ENCODE measurements around the gene DAGLA. TPM values are rescaled to one million over a fixed set of nuclear protein-coding genes. Genes with fewer than 3 reads are reported as not detected.
A peak's percentile ranks its signal among the peaks of the same experiment; 100 is the strongest.

Gene DAGLA
- total and polyA plus RNA-seq, 7 donors = 0.57 to 5.1 (median 2.1) TPM

GRCh38 chr11:61747192-61747966, 67.2 kb downstream of the DAGLA start:
- intact Hi-C loops (cut with DNase I) = loop anchor here in 1 of 2 donors (2.0 kb wide), 1 partner anchor 361 kb away; no protein-coding TSS in a partner anchor
- peaks cover 0 to 10% of the 10 kb centered on the region in 2 donors for H3K36me3 ChIP-seq (ENCODE audit: insufficient read depth in 1 of 2, low read depth in 1 of 2)
- TF ChIP-seq CTCF (IDR thresholded peaks at IDR 0.05) = peak; percentile 82
- no peak overlapping the region for H3K4me3 ChIP-seq
- H3K27ac ChIP-seq = no peak overlapping the region
- no peaks in the 10 kb centered on the region for H3K9me3 ChIP-seq
- peaks cover 6% of the 10 kb centered on the region for H3K4me1 ChIP-seq
- peaks cover 0 to 5% (median 0%) of the 10 kb centered on the region in 3 donors for H3K27me3 ChIP-seq (ENCODE audit: insufficient read depth in 3 of 3, low read length in 2 of 3)
- peak; percentile 84 to 89 for DNase-seq
- peak; percentile 89 to 95 (median 90) for ATAC-seq
- 55 to 77% (median 59%) methylated on average over 19 of the region's 19 CpGs for WGBS, 3 donors

DNA sequence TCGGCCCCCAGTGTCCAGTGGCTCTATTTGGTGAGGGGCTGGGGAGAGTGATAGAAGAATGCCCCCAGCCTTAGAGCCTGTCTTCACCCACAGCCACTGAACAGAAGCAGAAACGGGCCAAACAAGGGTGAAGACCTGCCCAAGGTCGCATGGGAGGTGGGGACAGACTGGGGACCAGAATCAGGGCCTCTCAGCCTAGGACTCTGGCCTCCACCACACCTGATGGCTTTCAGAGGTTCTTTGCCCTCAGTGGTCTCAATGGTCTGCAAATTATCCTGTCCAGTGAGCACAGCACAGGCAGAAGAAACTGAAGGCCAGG, 67.7 kb downstream of the DAGLA start:
- ATAC-seq (no peak), DNase-seq (no peak)
- Histone ChIP-seq H3K27ac (no peak overlapping the region), H3K27me3 (ENCODE audit: insufficient read depth in 3 of 3, low read length in 2 of 3) (peaks cover 0 to 8% (median 2%) of the 10 kb centered on the region in 3 donors), H3K36me3 (ENCODE audit: insufficient read depth in 1 of 2, low read depth in 1 of 2) (peaks cover 0 to 9% of the 10 kb centered on the region in 2 donors), H3K9me3 (no peaks in the 10 kb centered on the region), H3K4me1 (peaks cover 6% of the 10 kb centered on the region), H3K4me3 (no peak overlapping the region)
- no peak for TF ChIP-seq CTCF (IDR thresholded peaks at IDR 0.05)
- intact Hi-C loops (cut with DNase I) = loop anchor here in 1 of 2 donors (2.0 kb wide), 1 partner anchor 361 kb away; no protein-coding TSS in a partner anchor
- WGBS, 3 donors = 35 to 68% (median 40%) methylated on average over 3 of the region's 3 CpGs

DNA sequence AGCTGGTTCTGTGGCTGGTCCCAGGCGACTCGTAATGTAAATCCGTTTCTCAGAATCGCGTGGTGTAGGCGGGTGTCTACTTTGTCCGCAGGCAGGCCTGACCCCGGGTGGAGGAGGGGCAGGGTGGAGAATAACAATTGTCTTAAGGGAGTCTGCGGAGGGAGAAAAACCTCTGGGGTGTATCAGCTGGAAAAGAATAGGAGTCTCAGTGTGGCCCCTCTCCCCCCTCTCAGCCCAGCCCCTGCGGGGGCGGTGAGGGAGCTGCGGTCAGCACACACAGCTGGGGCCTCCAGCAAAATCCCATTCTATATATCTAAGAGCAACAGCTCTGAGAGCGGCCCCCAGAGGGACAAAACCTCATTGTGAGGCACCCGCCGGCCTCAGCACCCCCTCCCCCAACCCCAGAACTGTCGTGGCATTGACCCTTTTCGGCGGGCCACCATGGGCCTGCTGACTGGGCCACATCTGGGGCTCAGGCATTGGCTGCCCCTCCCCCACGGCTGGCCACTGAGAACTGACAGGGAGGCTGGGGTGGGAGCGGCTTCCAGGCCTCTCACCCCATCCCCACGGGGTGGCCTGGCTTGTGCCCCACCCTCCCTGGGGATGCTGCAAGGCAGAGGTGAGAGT, 69.5 kb downstream of the DAGLA start:
- Histone ChIP-seq H3K9me3 (no peaks in the 10 kb centered on the region), H3K4me3 (no peak overlapping the region), H3K36me3 (ENCODE audit: insufficient read depth in 1 of 2, low read depth in 1 of 2) (no peaks in the 10 kb centered on the region), H3K4me1 (peaks cover 6% of the 10 kb centered on the region), H3K27ac (no peak overlapping the region), H3K27me3 (ENCODE audit: insufficient read depth in 3 of 3, low read length in 2 of 3) (peaks cover 0 to 9% (median 2%) of the 10 kb centered on the region in 3 donors)
- 63 to 69% (median 65%) methylated on average over 19 to 21 of the region's 21 CpGs for WGBS, 3 donors
- DNase-seq = no peak
- no peak for ATAC-seq
- no peak for TF ChIP-seq CTCF (IDR thresholded peaks at IDR 0.05)
- intact Hi-C loops (cut with DNase I) = no loop called here

DNA sequence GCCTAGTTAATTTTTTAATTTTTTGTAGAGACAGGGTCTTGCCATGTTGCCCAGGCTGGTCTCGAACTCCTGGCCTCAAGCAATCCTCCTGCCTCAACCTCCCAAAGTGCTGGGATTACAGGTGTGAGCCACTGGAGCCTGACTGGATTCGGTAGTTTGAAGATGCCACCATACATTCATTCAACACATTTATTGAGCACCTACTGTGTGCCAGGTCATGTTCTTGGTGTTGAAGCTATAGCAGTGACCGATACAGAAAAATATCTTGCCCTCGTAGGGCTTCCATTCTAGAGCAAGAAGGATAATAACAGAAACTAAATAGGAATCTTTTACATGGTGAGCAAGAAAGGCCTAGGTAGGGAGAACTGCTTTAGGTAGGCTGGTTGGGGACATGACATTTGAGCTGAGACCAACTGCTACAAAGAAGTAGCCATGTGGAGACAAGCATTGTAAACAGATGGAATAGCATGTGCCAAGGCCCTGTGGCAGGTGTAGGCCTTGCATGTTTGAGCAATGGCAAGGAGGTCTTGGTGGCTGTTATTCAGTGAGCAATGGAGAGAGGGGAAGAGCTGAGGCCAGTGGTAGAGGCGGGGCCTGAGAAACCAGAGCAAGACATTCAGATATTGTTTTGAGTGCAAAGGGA, 70.6 kb downstream of the DAGLA start:
- Histone ChIP-seq H3K4me3 (no peak overlapping the region), H3K9me3 (no peaks in the 10 kb centered on the region), H3K36me3 (ENCODE audit: insufficient read depth in 1 of 2, low read depth in 1 of 2) (no peaks in the 10 kb centered on the region), H3K4me1 (peaks cover 6% of the 10 kb centered on the region), H3K27ac (no peak overlapping the region), H3K27me3 (ENCODE audit: insufficient read depth in 3 of 3, low read length in 2 of 3) (peaks cover 0 to 9% (median 2%) of the 10 kb centered on the region in 3 donors)
- intact Hi-C loops (cut with DNase I) = no loop called here
- 97 to 99% (median 98%) methylated on average over 5 of the region's 5 CpGs for WGBS, 3 donors
- ATAC-seq (no peak), DNase-seq (no peak)
- no peak for TF ChIP-seq CTCF (IDR thresholded peaks at IDR 0.05)
